ENCODE data around the gene KIF3B. TPM values are rescaled to one million over a fixed set of nuclear protein-coding genes. Genes with fewer than 3 reads are reported as not detected.
"Not testable (repeated sequence)": the region's sequence is repeated elsewhere in the genome, so short reads cannot be mapped to it uniquely, and the experiment has no call there.

The KIF3B gene
- total and polyA plus RNA-seq, 2 donors from 2014 or later, result 31.6 to 62.2 TPM

GRCh38 chr20:32249030-32249738 is 28.3 kb upstream of the KIF3B start:
- Histone ChIP-seq H3K9me3 (ENCODE audit: control insufficient read depth in 2 of 3, insufficient read depth in 1 of 3, low read length in 3 of 3) (no peaks in the 10 kb centered on the region), H3K4me3 (ENCODE audit: low read length in 3 of 3) (no peak overlapping the region), H3K36me3 (ENCODE audit: control insufficient read depth in 2 of 3, insufficient read depth in 3 of 3, low read length in 3 of 3) (no peaks in the 10 kb centered on the region), H3K9ac (ENCODE audit: low read length in 3 of 3) (no peak overlapping the region), H3K27ac (ENCODE audit: low read depth in 2 of 2, low read length in 2 of 2) (no peak overlapping the region), H3K4me1 (ENCODE audit: control insufficient read depth in 2 of 3, insufficient read depth in 2 of 3, low read depth in 1 of 3, low read length in 3 of 3) (no peaks in the 10 kb centered on the region), H3K27me3 (ENCODE audit: control insufficient read depth, insufficient read depth, low read length) (no peaks in the 10 kb centered on the region)
- intact Hi-C loops (cut with DNase I), result no loop called here
- FAIRE-seq (no peak), DNase-seq (no peak)
- no peak for TF ChIP-seq CTCF (IDR thresholded peaks at IDR 0.05; ENCODE audit: borderline replicate concordance, extremely low read depth, insufficient read depth)

GRCh38 chr20:32251470-32251869 is 26.0 kb upstream of the KIF3B start:
- Histone ChIP-seq H3K27ac (ENCODE audit: low read depth in 2 of 2, low read length in 2 of 2) (no peak overlapping the region), H3K27me3 (ENCODE audit: control insufficient read depth, insufficient read depth, low read length) (no peaks in the 10 kb centered on the region), H3K36me3 (ENCODE audit: control insufficient read depth in 2 of 3, insufficient read depth in 3 of 3, low read length in 3 of 3) (no peaks in the 10 kb centered on the region), H3K9ac (ENCODE audit: low read length in 3 of 3) (no peak overlapping the region), H3K9me3 (ENCODE audit: control insufficient read depth in 2 of 3, insufficient read depth in 1 of 3, low read length in 3 of 3) (no peaks in the 10 kb centered on the region), H3K4me3 (ENCODE audit: low read length in 3 of 3) (no peak overlapping the region), H3K4me1 (ENCODE audit: control insufficient read depth in 2 of 3, insufficient read depth in 2 of 3, low read depth in 1 of 3, low read length in 3 of 3) (no peaks in the 10 kb centered on the region)
- no peak for TF ChIP-seq CTCF (IDR thresholded peaks at IDR 0.05; ENCODE audit: borderline replicate concordance, extremely low read depth, insufficient read depth)
- FAIRE-seq, result no peak
- no peak for DNase-seq
- intact Hi-C loops (cut with DNase I), result no loop called here

GRCh38 chr20:32252189-32252588 is 25.3 kb upstream of the KIF3B start:
- Histone ChIP-seq H3K9me3 (ENCODE audit: control insufficient read depth in 2 of 3, insufficient read depth in 1 of 3, low read length in 3 of 3) (no peaks in the 10 kb centered on the region), H3K9ac (ENCODE audit: low read length in 3 of 3) (no peak overlapping the region), H3K27me3 (ENCODE audit: control insufficient read depth, insufficient read depth, low read length) (no peaks in the 10 kb centered on the region), H3K4me1 (ENCODE audit: control insufficient read depth in 2 of 3, insufficient read depth in 2 of 3, low read depth in 1 of 3, low read length in 3 of 3) (no peaks in the 10 kb centered on the region), H3K36me3 (ENCODE audit: control insufficient read depth in 2 of 3, insufficient read depth in 3 of 3, low read length in 3 of 3) (no peaks in the 10 kb centered on the region), H3K4me3 (ENCODE audit: low read length in 3 of 3) (no peak overlapping the region), H3K27ac (ENCODE audit: low read depth in 2 of 2, low read length in 2 of 2) (no peak overlapping the region)
- TF ChIP-seq CTCF (IDR thresholded peaks at IDR 0.05; ENCODE audit: borderline replicate concordance, extremely low read depth, insufficient read depth), result no peak
- peak in 1 of 5 donors; percentile 21 for DNase-seq
- intact Hi-C loops (cut with DNase I), result no loop called here
- FAIRE-seq, result no peak

- H3K9me3 ChIP-seq (ENCODE audit: control insufficient read depth in 2 of 3, insufficient read depth in 1 of 3, low read length in 3 of 3); H3K36me3 ChIP-seq (ENCODE audit: control insufficient read depth in 2 of 3, insufficient read depth in 3 of 3, low read length in 3 of 3); FAIRE-seq; H3K4me3 ChIP-seq (ENCODE audit: low read length in 3 of 3); DNase-seq; intact Hi-C loops (cut with DNase I); H3K4me1 ChIP-seq (ENCODE audit: control insufficient read depth in 2 of 3, insufficient read depth in 2 of 3, low read depth in 1 of 3, low read length in 3 of 3); H3K27me3 ChIP-seq (ENCODE audit: control insufficient read depth, insufficient read depth, low read length); H3K9ac ChIP-seq (ENCODE audit: low read length in 3 of 3); H3K27ac ChIP-seq (ENCODE audit: low read depth in 2 of 2, low read length in 2 of 2): not testable (repeated sequence)
Observed at GRCh38 chr20:32260973-32261372, 16.5 kb upstream of the KIF3B start.
